Neuronal stem cell (in vitro differentiated cells): ENCODE data around the gene SCN10A.

Experiments used
- DNase-seq: peaks from one replicate; pipeline ENCODE4 v3.0.0-alpha.2; 2013; ENCODE audit warnings: low spot score
- H2AFZ ChIP-seq: one replicate; pipeline ENCODE4 v1.6.1; 2013; ENCODE audit warnings: mild to moderate bottlenecking, low read length, inconsistent platforms
- H2AK5ac ChIP-seq: 2 replicates; pipeline ENCODE4 v1.6.1; 2013; ENCODE audit warnings: low read depth, mild to moderate bottlenecking, inconsistent platforms, low read length, moderate library complexity, mixed read lengths
- H2BK120ac ChIP-seq: 2 replicates; pipeline ENCODE4 v1.6.1; 2013; ENCODE audit warnings: low read depth, mild to moderate bottlenecking, inconsistent platforms, low read length, moderate library complexity, mixed read lengths
- H2BK12ac ChIP-seq: one replicate; pipeline ENCODE4 v1.6.1; 2013; ENCODE audit warnings: low read length, inconsistent platforms
- H2BK15ac ChIP-seq: 2 replicates; pipeline ENCODE4 v1.6.1; 2013; ENCODE audit warnings: mild to moderate bottlenecking, low read length, inconsistent platforms, mixed read lengths
- H2BK5ac ChIP-seq: one replicate; pipeline ENCODE4 v1.6.1; 2013; ENCODE audit warnings: inconsistent platforms, mild to moderate bottlenecking, low read length, moderate library complexity
- H3K14ac ChIP-seq: one replicate; pipeline ENCODE4 v1.6.1; 2013; ENCODE audit warnings: low read length, inconsistent platforms
- H3K18ac ChIP-seq: 2 replicates; pipeline ENCODE4 v1.6.1; 2013; ENCODE audit warnings: low read length, inconsistent platforms
- H3K23ac ChIP-seq: 2 replicates; pipeline ENCODE4 v1.6.1; 2013; ENCODE audit warnings: low read depth, mild to moderate bottlenecking, mixed read lengths, low read length, inconsistent platforms; ENCODE audit not compliant: poor library complexity
- H3K27ac ChIP-seq: replicated peaks from 3 replicates; pipeline ENCODE4 v1.5.1; 2013; ENCODE audit warnings: low read length, inconsistent platforms
- H3K27me3 ChIP-seq, 3 experiments: 2 replicates each; pipeline ENCODE4 v1.6.1; 2013; ENCODE audit warnings: low read length in 3 of 3, mild to moderate bottlenecking in 2 of 3, inconsistent platforms in 1 of 3, low read depth in 1 of 3, mixed read lengths in 1 of 3, moderate library complexity in 1 of 3; ENCODE audit not compliant: control insufficient read depth in 3 of 3, insufficient read depth in 3 of 3
- H3K36me3 ChIP-seq, 2 donors: replicated peaks in 1 of 2; 2 replicates each; pipeline ENCODE4 v1.6.1; 2013; ENCODE audit warnings: low read length in 2 of 2; ENCODE audit not compliant: control insufficient read depth in 2 of 2, insufficient read depth in 2 of 2
- H3K4ac ChIP-seq: 2 replicates; pipeline ENCODE4 v1.6.1; 2013; ENCODE audit warnings: inconsistent platforms, mild to moderate bottlenecking, low read length, moderate library complexity
- H3K4me1 ChIP-seq, 2 donors: 1 replicate in 1 of 2; 2 replicates in 1 of 2; pipeline ENCODE4 v1.6.1; 2013; ENCODE audit warnings: low read length in 2 of 2, low read depth in 1 of 2; ENCODE audit not compliant: control insufficient read depth in 2 of 2, insufficient read depth in 1 of 2
- H3K4me2 ChIP-seq: one replicate; pipeline ENCODE4 v1.6.1; 2013; ENCODE audit warnings: mild to moderate bottlenecking, low read length, inconsistent platforms; ENCODE audit not compliant: insufficient read depth, poor library complexity, severe bottlenecking
- H3K4me3 ChIP-seq, 2 donors: 2 replicates each; pipeline ENCODE4 v1.5.1; 2013; ENCODE audit warnings: low read length in 2 of 2, mild to moderate bottlenecking in 2 of 2, inconsistent platforms in 1 of 2, moderate library complexity in 1 of 2
- H3K79me1 ChIP-seq: one replicate; pipeline ENCODE4 v1.6.1; 2013; ENCODE audit warnings: low read depth, mild to moderate bottlenecking, inconsistent platforms, low read length, moderate library complexity
- H3K9ac ChIP-seq: one replicate; pipeline ENCODE4 v1.6.1; 2013; ENCODE audit warnings: mild to moderate bottlenecking, low read depth, low read length, inconsistent platforms; ENCODE audit not compliant: poor library complexity
- H3K9me3 ChIP-seq, 2 donors: replicated peaks in 1 of 2; 2 replicates each; pipeline versions ENCODE3 to v1.6.1; 2013; ENCODE audit warnings: low read length in 2 of 2, mild to moderate bottlenecking in 2 of 2, inconsistent platforms in 1 of 2, low read depth in 1 of 2, mixed read lengths in 1 of 2, moderate library complexity in 1 of 2; ENCODE audit not compliant: control insufficient read depth in 2 of 2, insufficient read depth in 1 of 2
- H4K8ac ChIP-seq: one replicate; pipeline ENCODE4 v1.6.1; 2013; ENCODE audit warnings: low read depth, mild to moderate bottlenecking, inconsistent platforms, low read length, moderate library complexity
- H4K91ac ChIP-seq: one replicate; pipeline ENCODE4 v1.6.1; 2013; ENCODE audit warnings: low read length, low read depth, mild to moderate bottlenecking, inconsistent platforms; ENCODE audit not compliant: poor library complexity
- WGBS, 2 donors: extraction: QIAGEN DNeasy Blood & Tissue Kit; methylation state at CpG; one replicate each; pipeline ENCODE4 v1.1.7; 2013; ENCODE audit warnings: missing lambda C conversion rate in 2 of 2, mixed read lengths in 1 of 2; ENCODE audit not compliant: insufficient read length in 2 of 2, insufficient replicate concordance in 1 of 2; ENCODE audit errors: extremely low coverage in 2 of 2; 5-methylcytosine and 5-hydroxymethylcytosine counted together

The SCN10A gene

DNA sequence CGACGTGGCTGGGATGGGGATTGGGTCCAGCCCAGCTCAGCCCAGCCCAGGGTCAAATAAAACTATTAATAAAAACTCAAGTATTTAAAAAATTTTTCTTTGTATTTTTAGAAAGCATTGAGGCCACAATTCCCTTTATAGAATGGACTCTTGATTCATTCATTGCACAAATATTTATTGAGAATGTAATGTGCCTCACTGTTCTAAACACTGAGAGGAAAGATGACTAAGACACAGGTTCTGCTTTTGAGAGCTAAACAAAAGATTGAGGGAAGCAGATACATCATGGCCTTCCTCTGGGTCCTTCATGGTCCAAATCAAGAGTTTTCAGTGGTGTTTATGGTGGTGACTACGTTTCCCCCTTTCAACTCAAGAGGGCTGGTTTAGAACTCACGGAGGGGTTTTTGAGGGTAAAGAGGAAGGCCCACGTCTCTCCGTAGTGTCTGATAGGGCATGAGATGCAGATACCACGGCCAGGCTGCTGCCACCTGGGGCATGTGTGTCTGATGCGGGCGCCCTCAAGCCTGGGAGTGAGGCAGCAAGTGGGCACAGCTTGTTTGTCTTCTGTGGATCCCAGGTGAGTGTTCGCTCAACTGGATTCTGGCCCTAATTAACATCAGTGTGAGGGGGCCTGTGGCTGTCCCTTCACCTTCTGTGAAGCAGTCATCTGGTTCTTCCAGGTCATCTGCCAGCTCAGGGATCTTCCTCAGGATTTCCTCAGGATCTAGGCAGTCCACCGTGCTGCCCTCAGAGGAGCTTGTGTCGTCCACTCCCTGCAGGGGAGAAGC is 93.0 kb downstream of the SCN10A start:
- peaks cover 0 to 3% (median 2%) of the 10 kb centered on the region in 3 experiments for H3K27me3 ChIP-seq
- H3K4me1 ChIP-seq, result peaks cover 0 to 1% of the 10 kb centered on the region in 2 donors
- H3K4ac ChIP-seq, result no peak overlapping the region
- no peak overlapping the region for H3K9ac ChIP-seq
- H2BK5ac ChIP-seq, result no peak overlapping the region
- no CpG with 5 or more reads among the region's 12 CpGs for WGBS, 2 donors
- no peaks in the 10 kb centered on the region for H3K79me1 ChIP-seq
- no peaks in the 10 kb centered on the region for H3K36me3 ChIP-seq
- no peak overlapping the region for H3K27ac ChIP-seq
- H3K4me3 ChIP-seq, result no peak overlapping the region
- H4K8ac ChIP-seq, result no peak overlapping the region
- no peak overlapping the region for H2AFZ ChIP-seq
- no peak overlapping the region for H2AK5ac ChIP-seq
- H3K9me3 ChIP-seq, result no peaks in the 10 kb centered on the region
- H3K18ac ChIP-seq, result no peak overlapping the region
- H2BK12ac ChIP-seq, result no peak overlapping the region
- H3K4me2 ChIP-seq, result no peak overlapping the region
- no peak for DNase-seq
- H3K23ac ChIP-seq, result no peak overlapping the region
- H2BK120ac ChIP-seq, result no peak overlapping the region
- no peak overlapping the region for H4K91ac ChIP-seq
- H2BK15ac ChIP-seq, result no peak overlapping the region
- no peak overlapping the region for H3K14ac ChIP-seq

- Histone ChIP-seq H3K36me3 (no peaks in the 10 kb centered on the region), H3K4ac (no peak overlapping the region), H3K79me1 (no peaks in the 10 kb centered on the region), H3K27ac (no peak overlapping the region), H4K8ac (no peak overlapping the region), H3K4me2 (no peak overlapping the region), H2BK15ac (no peak overlapping the region), H2AFZ (no peak overlapping the region), H3K18ac (no peak overlapping the region), H3K4me3 (no peak overlapping the region), H3K27me3 (peaks cover 0 to 3% (median 2%) of the 10 kb centered on the region in 3 experiments), H3K14ac (no peak overlapping the region), H2AK5ac (no peak overlapping the region), H3K4me1 (peaks cover 0 to 1% of the 10 kb centered on the region in 2 donors), H2BK120ac (no peak overlapping the region), H3K9me3 (no peaks in the 10 kb centered on the region), H2BK12ac (no peak overlapping the region), H3K23ac (no peak overlapping the region), H4K91ac (no peak overlapping the region), H3K9ac (no peak overlapping the region), H2BK5ac (no peak overlapping the region)
- no CpG with 5 or more reads among the region's 5 CpGs for WGBS, 2 donors
- DNase-seq, result no peak
Measured at GRCh38 chr3:38721207-38721772, 94.7 kb downstream of the SCN10A start.

DNA sequence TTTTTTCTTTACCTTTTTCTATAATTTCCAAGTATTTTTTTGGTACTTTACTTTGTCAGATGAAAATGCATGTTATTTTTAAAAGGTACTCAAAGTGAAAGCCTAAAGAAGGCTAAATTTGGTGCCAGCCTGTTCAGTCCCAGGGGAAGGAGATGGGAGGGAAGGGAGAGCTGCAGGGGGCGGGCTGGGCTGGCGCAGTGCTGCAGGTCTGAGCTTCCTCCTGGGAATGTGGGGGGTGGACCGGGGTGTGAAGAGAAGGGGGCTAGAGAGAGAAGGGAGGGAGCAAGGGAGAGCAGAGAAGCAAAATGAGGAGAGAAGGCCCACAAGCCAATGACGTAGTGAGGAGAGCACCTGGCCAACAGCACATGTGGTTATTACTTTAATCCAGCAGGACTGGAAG is 95.6 kb downstream of the SCN10A start:
- no CpG with 5 or more reads among the region's 4 CpGs for WGBS, 2 donors

More for the DNA sequence above, 95.6 kb downstream of the SCN10A start:
- Histone ChIP-seq H3K4me1 (peaks cover 0 to 1% of the 10 kb centered on the region in 2 donors), H2AFZ (no peak overlapping the region), H3K14ac (no peak overlapping the region), H3K9ac (peak overlapping the region; percentile 78), H2BK120ac (no peak overlapping the region), H3K27ac (no peak overlapping the region), H3K9me3 (no peaks in the 10 kb centered on the region), H3K4me3 (no peak overlapping the region), H3K23ac (no peak overlapping the region), H3K27me3 (peaks cover 0 to 3% (median 2%) of the 10 kb centered on the region in 3 experiments), H3K36me3 (no peaks in the 10 kb centered on the region), H4K91ac (no peak overlapping the region), H3K79me1 (no peaks in the 10 kb centered on the region), H2AK5ac (no peak overlapping the region), H3K4me2 (no peak overlapping the region), H4K8ac (no peak overlapping the region), H2BK5ac (no peak overlapping the region), H3K4ac (no peak overlapping the region), H2BK15ac (no peak overlapping the region), H2BK12ac (no peak overlapping the region), H3K18ac (peak overlapping the region; percentile 68)
- no peak for DNase-seq
